IMR-90 (cell line): ENCODE results near the gene SPC25.

Experiments used
- CHD1 ChIP-seq: IDR thresholded peaks from 2 replicates; pipeline ENCODE4 v1.6.1; 2012; ENCODE audit warnings: low read depth, low read length, improper control_type of control experiment
- CTCF ChIP-seq: conservative IDR thresholded peaks from 2 replicates; pipeline ENCODE4 v1.5.1; 2012; ENCODE audit warnings: mild to moderate bottlenecking, low read depth, low read length, improper control_type of control experiment
- NFE2L2 ChIP-seq: fragments of 150-350 bp; IDR thresholded peaks from 2 replicates; pipeline ENCODE4 v1.6.1; 2016; ENCODE audit warnings: low read depth, mild to moderate bottlenecking, low read length
- POLR2A ChIP-seq: IDR thresholded peaks from 2 replicates; pipeline ENCODE4 v1.6.1; 2012; ENCODE audit warnings: mild to moderate bottlenecking, low read depth, low read length
- RFX5 ChIP-seq: IDR thresholded peaks from 2 replicates; pipeline ENCODE4 v1.8.0; 2012; ENCODE audit warnings: low read depth, mild to moderate bottlenecking, low read length, moderate library complexity

DNA sequence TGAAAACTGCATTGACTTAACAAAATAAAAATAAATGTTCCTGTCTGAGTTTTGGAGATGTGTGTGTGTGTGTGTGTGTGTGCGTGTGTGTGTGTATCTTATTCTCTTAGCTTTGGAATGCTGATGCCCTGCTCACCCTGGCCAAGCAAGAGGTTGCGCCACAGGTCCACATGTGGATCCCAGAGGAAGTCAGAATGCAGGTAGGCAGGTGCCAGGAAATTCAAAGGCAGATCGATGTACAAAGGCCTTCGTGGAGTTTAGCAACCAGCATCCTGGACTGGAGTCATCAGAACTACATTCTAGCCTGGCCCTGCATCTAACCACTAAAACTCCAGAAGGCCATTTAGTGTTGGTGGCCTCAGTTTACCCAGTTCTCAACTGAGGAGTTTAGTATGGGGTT lies 23.3 kb upstream of the SPC25 start:
- no peak for TF ChIP-seq CTCF
- TF ChIP-seq CHD1: no peak
- no peak for TF ChIP-seq POLR2A
- TF ChIP-seq RFX5: no peak
- TF ChIP-seq NFE2L2: no peak
